GM23248 (cell line): ENCODE results near the gene RET. TPM values are rescaled to one million over a fixed set of nuclear protein-coding genes. Genes with fewer than 3 reads are reported as not detected.

Experiments
- DNase-seq: peaks from one replicate; pipeline ENCODE4 v3.0.0-alpha.2; 2015
- H2AFZ ChIP-seq: fragments of 200-600 bp; sonication (generic); 2 replicates; pipeline ENCODE4 v1.6.1; 2016; ENCODE audit warnings: antibody characterized with exemption
- H3F3A ChIP-seq: fragments of 200-600 bp; sonication (generic); 2 replicates; pipeline ENCODE4 v1.6.1; 2016; ENCODE audit warnings: mild to moderate bottlenecking, antibody characterized with exemption, mixed run types; ENCODE audit not compliant: insufficient read depth
- H3K27ac ChIP-seq: fragments of 200-600 bp; sonication (generic); 2 replicates; pipeline ENCODE4 v1.5.1; 2016; ENCODE audit warnings: mild to moderate bottlenecking
- H3K27me3 ChIP-seq: fragments of 200-600 bp; sonication (generic); replicated peaks from 2 replicates; pipeline ENCODE4 v1.6.1; 2016; ENCODE audit warnings: mild to moderate bottlenecking; ENCODE audit not compliant: insufficient read depth
- H3K36me3 ChIP-seq: fragments of 200-600 bp; sonication (generic); 2 replicates; pipeline ENCODE4 v1.6.1; 2016; ENCODE audit warnings: low read depth, mild to moderate bottlenecking
- H3K4me1 ChIP-seq: fragments of 200-600 bp; sonication (generic); 2 replicates; pipeline ENCODE4 v1.6.1; 2016; ENCODE audit warnings: mild to moderate bottlenecking; ENCODE audit not compliant: insufficient read depth
- H3K4me2 ChIP-seq: fragments of 200-600 bp; sonication (generic); one replicate; pipeline ENCODE4 v1.6.1; 2016; ENCODE audit warnings: mild to moderate bottlenecking; ENCODE audit not compliant: unreplicated experiment
- H3K4me3 ChIP-seq: fragments of 200-600 bp; sonication (generic); 2 replicates; pipeline ENCODE4 v1.5.1; 2016; ENCODE audit warnings: mild to moderate bottlenecking
- H3K79me2 ChIP-seq: fragments of 200-600 bp; sonication (generic); 2 replicates; pipeline ENCODE4 v1.6.1; 2016; ENCODE audit warnings: mild to moderate bottlenecking; ENCODE audit not compliant: insufficient read depth
- H3K9ac ChIP-seq: fragments of 200-600 bp; sonication (generic); 2 replicates; pipeline ENCODE4 v1.6.1; 2016; ENCODE audit warnings: mild to moderate bottlenecking
- H3K9me2 ChIP-seq: fragments of 200-600 bp; sonication (generic); 2 replicates; pipeline ENCODE4 v1.6.1; 2016; ENCODE audit warnings: mixed run types, mild to moderate bottlenecking, moderate library complexity; ENCODE audit not compliant: insufficient read depth
- H3K9me3 ChIP-seq: fragments of 200-600 bp; sonication (generic); one replicate; pipeline ENCODE4 v1.6.1; 2017; ENCODE audit warnings: low read depth
- H4K20me1 ChIP-seq: fragments of 200-600 bp; sonication (generic); 2 replicates; pipeline ENCODE4 v1.6.0; 2016; ENCODE audit not compliant: insufficient read depth
- EZH2 ChIP-seq: fragments of 200-600 bp; sonication (generic); IDR thresholded peaks from 2 replicates; pipeline ENCODE4 v1.6.1; 2018; ENCODE audit warnings: antibody characterized with exemption, mild to moderate bottlenecking; ENCODE audit not compliant: insufficient read depth, poor library complexity, severe bottlenecking
- EZH2phosphoT487 ChIP-seq: fragments of 200-600 bp; sonication (generic); IDR thresholded peaks from 2 replicates; pipeline ENCODE4 v1.6.1; 2018; ENCODE audit warnings: antibody characterized with exemption, moderate library complexity, mild to moderate bottlenecking, low read depth; ENCODE audit not compliant: insufficient read depth
- WGBS, 2 experiments: methylation state at CpG; one replicate each; pipeline ENCODE4 v1.1.6; 2015 to 2017; ENCODE audit warnings: low lambda C conversion rate in 2 of 2, low coverage in 1 of 2; ENCODE audit errors: missing lambda C conversion rate in 2 of 2; 5-methylcytosine and 5-hydroxymethylcytosine counted together
- in situ Hi-C: fragments of 300-500 bp; cut with MboI; formaldehyde crosslinking; loops from 2 replicates; pipeline ENCODE4 v1.15.0; 2020
- polyA plus RNA-seq: library from polyadenylated mRNA; unstranded; fragments of >200 nt; fragmentation: Nextera tagmentation; extraction: Ambion mirVana; gene quantifications from 2 replicates; pipeline ENCODE4 v1.2.1, GENCODE V29; 2016
- total RNA-seq: library from RNA; depleted of rRNA; stranded (reverse); fragments of >200 nt; shearing (Covaris generic); gene quantifications from 2 replicates; pipeline ENCODE4 v1.2.3, GENCODE V29; 2014; rRNA removed

Gene RET
- total and polyA plus RNA-seq, 2 experiments from 2014 or later, result not detected

- 85% methylated on average over 5 of the region's 5 CpGs for WGBS, 2 experiments
- in situ Hi-C loops, result no loop called here
- Histone ChIP-seq H2AFZ (no peak overlapping the region), H3K27me3 (no peaks in the 10 kb centered on the region), H3K27ac (no peak overlapping the region; the same call in 1 of the 2 replicates), H3K9me3 (no peaks in the 10 kb centered on the region), H3K9me2 (no peaks in the 10 kb centered on the region), H3K4me3 (no peak overlapping the region), H3K9ac (no peak overlapping the region), H3K4me1 (peaks cover 13% of the 10 kb centered on the region), H3F3A (peaks cover 25% of the 10 kb centered on the region), H3K4me2 (no peak overlapping the region), H3K79me2 (peaks cover 31% of the 10 kb centered on the region), H4K20me1 (no peaks in the 10 kb centered on the region), H3K36me3 (peaks cover 11% of the 10 kb centered on the region; the same call in 1 of the 2 replicates)
- no peak for DNase-seq
- TF ChIP-seq EZH2, result no peak
- TF ChIP-seq EZH2phosphoT487, result no peak
Measured at GRCh38 chr10:43172645-43173044, 95.8 kb downstream of the RET start.

GRCh38 chr10:43173120-43173519, 96.3 kb downstream of the RET start:
- DNase-seq, result no peak
- H3K27me3 ChIP-seq, result no peaks in the 10 kb centered on the region
- H3K4me3 ChIP-seq, result no peak overlapping the region
- peaks cover 25% of the 10 kb centered on the region for H3F3A ChIP-seq
- H3K9ac ChIP-seq, result no peak overlapping the region
- no peaks in the 10 kb centered on the region for H3K9me3 ChIP-seq
- no peak overlapping the region for H3K27ac ChIP-seq
- no peaks in the 10 kb centered on the region for H3K9me2 ChIP-seq
- no peaks in the 10 kb centered on the region for H4K20me1 ChIP-seq
- no peak overlapping the region for H2AFZ ChIP-seq
- H3K36me3 ChIP-seq, result peaks cover 15% of the 10 kb centered on the region; the same call in 1 of the 2 replicates
- peaks cover 31% of the 10 kb centered on the region for H3K79me2 ChIP-seq
- in situ Hi-C loops, result no loop called here
- no peak overlapping the region for H3K4me2 ChIP-seq
- no peak for TF ChIP-seq EZH2phosphoT487
- no peak for TF ChIP-seq EZH2
- peaks cover 13% of the 10 kb centered on the region for H3K4me1 ChIP-seq
- 89 to 97% methylated on average over 1 of the region's 1 CpG for WGBS, 2 experiments

GRCh38 chr10:43174969-43175368, 98.1 kb downstream of the RET start:
- Histone ChIP-seq H4K20me1 (no peaks in the 10 kb centered on the region), H3K4me3 (no peak overlapping the region)

GRCh38 chr10:43176271-43176670, 99.4 kb downstream of the RET start:
- H2AFZ ChIP-seq, result no peak overlapping the region
- TF ChIP-seq EZH2phosphoT487 (no peak), EZH2 (no peak)
- no peak overlapping the region for H3K4me2 ChIP-seq
- no peak overlapping the region for H3K27ac ChIP-seq
- peaks cover 11% of the 10 kb centered on the region; the same call in 1 of the 2 replicates for H3F3A ChIP-seq
- peaks cover 24% of the 10 kb centered on the region for H3K36me3 ChIP-seq
- WGBS, 2 experiments, result 98 to 99% methylated on average over 3 of the region's 3 CpGs
- no peaks in the 10 kb centered on the region for H3K27me3 ChIP-seq
- in situ Hi-C loops, result no loop called here
- H3K79me2 ChIP-seq, result peaks cover 39% of the 10 kb centered on the region
- H3K9me3 ChIP-seq, result no peaks in the 10 kb centered on the region
- no peak overlapping the region for H3K4me3 ChIP-seq
- no peak overlapping the region for H3K9ac ChIP-seq
- no peak for DNase-seq
- peaks cover 7% of the 10 kb centered on the region for H3K4me1 ChIP-seq
- H3K9me2 ChIP-seq, result no peaks in the 10 kb centered on the region
- H4K20me1 ChIP-seq, result no peaks in the 10 kb centered on the region

More at GRCh38 chr10:43174969-43175368, 98.1 kb downstream of the RET start:
- Histone ChIP-seq H3K4me2 (no peak overlapping the region), H3K9me3 (no peaks in the 10 kb centered on the region), H3K27ac (no peak overlapping the region), H2AFZ (no peak overlapping the region), H3K4me1 (peaks cover 13% of the 10 kb centered on the region), H3K79me2 (peaks cover 39% of the 10 kb centered on the region), H3K27me3 (no peaks in the 10 kb centered on the region), H3K36me3 (peaks cover 18% of the 10 kb centered on the region), H3K9ac (no peak overlapping the region), H3K9me2 (no peaks in the 10 kb centered on the region), H3F3A (peaks cover 22% of the 10 kb centered on the region)
- no peak for DNase-seq
- whole genome bisulfite sequencing, 2 experiments, result 91 to 96% methylated on average over 6 of the region's 6 CpGs
- in situ Hi-C loops, result no loop called here
- TF ChIP-seq EZH2 (no peak), EZH2phosphoT487 (no peak)

GRCh38 chr10:43177595-43177994, 100.7 kb downstream of the RET start:
- Histone ChIP-seq H3K4me3 (no peak overlapping the region), H3K9ac (no peak overlapping the region), H4K20me1 (no peaks in the 10 kb centered on the region), H3K27ac (no peak overlapping the region), H3K79me2 (peaks cover 39% of the 10 kb centered on the region), H3K4me2 (no peak overlapping the region), H3K9me2 (no peaks in the 10 kb centered on the region), H3K9me3 (no peaks in the 10 kb centered on the region), H3K36me3 (peaks cover 24% of the 10 kb centered on the region), H3K27me3 (no peaks in the 10 kb centered on the region), H3K4me1 (no peaks in the 10 kb centered on the region), H3F3A (no peaks in the 10 kb centered on the region), H2AFZ (no peak overlapping the region)
- WGBS, 2 experiments, result 90 to 95% methylated on average over 1 of the region's 1 CpG
- TF ChIP-seq EZH2phosphoT487 (no peak), EZH2 (no peak)
- no peak for DNase-seq
- in situ Hi-C loops, result no loop called here

Other genes with a start within 250 kb of the RET start
- gene CSGALNACT2, start 61.4 kb downstream of the RET start, total RNA-seq, result 11.5 and 17.4 TPM in 2 replicates
- 26.3 and 27.8 TPM in 2 replicates for gene CSGALNACT2, start 61.4 kb downstream of the RET start, polyA plus RNA-seq
- 0.11 TPM in 1 of 2 replicates, not detected in the other for gene RASGEF1A, start 190.0 kb downstream of the RET start, total RNA-seq
- gene RASGEF1A, start 190.0 kb downstream of the RET start, polyA plus RNA-seq, result 0.28 TPM in 1 of 2 replicates, not detected in the other